ENCODE data around the gene CITED4. TPM values are rescaled to one million over a fixed set of nuclear protein-coding genes. Genes with fewer than 3 reads are reported as not detected.
"Not testable (repeated sequence)": the region's sequence is repeated elsewhere in the genome, so short reads cannot be mapped to it uniquely, and the experiment has no call there.

Gene CITED4, protein sequence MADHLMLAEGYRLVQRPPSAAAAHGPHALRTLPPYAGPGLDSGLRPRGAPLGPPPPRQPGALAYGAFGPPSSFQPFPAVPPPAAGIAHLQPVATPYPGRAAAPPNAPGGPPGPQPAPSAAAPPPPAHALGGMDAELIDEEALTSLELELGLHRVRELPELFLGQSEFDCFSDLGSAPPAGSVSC
- total RNA-seq: 7.9 TPM

DNA sequence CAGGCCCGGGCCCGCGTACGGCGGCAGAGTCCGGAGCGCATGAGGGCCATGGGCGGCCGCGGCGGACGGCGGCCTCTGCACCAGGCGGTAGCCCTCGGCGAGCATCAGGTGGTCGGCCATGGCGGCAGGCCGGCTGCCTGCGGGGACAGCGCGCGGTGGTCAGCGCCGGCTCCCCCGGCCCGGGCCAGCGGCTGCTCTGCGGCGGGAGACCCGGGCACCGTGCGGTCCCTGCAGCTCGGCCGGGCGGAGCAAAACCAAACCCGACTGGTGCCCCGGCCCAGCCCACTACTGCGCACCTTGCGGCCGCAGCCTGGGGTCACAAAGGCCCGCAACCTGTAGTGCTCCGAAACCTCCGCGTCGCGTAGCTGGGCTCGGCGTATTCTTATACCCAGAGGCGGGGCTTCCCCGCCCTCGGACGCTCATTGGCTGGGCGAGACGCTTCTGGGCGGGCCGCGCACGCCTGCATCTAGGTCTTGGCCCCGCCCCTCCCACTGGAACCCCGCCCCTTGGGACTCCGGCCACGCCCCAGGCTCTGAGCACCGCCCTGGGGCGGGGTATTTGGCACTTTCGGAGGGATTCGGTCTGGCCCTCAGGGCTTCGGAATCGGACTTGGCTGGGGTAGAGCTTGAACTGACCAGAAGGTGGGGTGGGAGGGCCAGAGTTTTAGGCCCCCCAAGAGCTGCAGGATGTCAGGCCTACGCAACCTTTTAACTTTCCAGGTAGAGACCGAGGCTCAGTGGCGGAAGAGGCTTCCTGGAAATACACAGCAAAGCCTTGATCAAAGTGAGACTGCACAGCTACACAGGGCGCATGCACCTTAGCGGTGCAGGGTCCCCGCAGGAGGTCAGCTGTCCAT is at the start of gene CITED4:
TSS of gene CITED4 (minus strand) at position 356 of the 856 bp plus-strand sequence. CDS start at position 120, 236 bp downstream.
- DNase-seq: peak; percentile 97

DNA sequence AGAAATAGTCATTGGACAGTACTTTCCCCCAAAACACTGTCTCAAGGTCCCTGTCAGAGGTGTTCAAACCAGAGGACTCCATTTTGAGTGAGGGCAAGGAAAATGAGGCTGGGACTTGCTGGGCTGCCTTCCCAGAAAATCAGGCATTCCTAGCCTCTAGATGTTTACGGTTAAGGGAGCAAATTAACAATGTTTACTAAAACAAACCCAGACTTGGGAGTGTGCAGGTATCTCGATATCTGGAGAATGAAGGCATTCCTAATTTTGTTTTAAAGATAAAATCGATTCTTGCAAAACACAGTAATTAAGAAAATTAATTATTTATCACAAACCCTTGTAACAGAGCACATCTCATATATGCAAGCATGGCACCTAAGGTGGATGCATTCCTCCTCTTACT is 48.9 kb upstream of the CITED4 start:
- no peak for DNase-seq

DNA sequence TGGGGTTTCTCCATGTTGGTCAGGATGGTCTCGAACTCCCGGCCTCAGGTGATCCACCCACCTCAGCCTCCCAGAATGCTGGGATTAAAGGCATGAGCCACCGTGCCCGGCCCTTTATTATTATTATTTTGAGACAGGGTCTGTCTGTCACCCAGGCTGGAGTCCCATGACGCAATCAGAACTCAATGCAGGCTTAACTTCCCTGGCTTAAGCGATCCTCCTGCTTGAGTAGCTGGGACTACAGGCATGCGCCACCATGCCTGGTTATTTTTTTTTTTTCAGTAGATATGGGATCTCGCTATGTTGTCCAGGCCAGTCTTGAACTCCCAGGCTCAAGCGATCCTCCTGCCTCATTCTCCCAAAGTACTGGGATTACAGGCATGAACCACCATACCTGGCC is 47.1 kb upstream of the CITED4 start:
- DNase-seq: no peak

DNA sequence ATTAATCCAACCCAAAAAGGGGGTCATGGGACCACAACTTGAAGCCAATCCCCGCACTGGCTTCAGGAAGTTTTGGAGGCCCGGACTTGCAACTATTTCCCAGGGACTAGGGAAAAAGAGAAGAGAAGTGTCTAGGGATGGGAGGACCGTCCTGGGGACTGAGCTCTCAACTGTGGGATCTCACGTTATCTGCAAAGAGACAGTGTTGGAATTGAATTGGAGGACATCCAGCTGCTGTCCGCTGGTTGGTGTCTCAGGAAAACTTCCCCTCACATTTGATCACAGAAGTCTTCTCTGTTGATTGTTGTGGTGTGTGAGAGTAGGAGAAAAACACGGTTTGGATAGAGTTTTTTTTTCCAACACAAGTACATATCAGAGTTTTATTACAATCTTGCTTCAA is 46.2 kb upstream of the CITED4 start:
- DNase-seq: no peak

DNA sequence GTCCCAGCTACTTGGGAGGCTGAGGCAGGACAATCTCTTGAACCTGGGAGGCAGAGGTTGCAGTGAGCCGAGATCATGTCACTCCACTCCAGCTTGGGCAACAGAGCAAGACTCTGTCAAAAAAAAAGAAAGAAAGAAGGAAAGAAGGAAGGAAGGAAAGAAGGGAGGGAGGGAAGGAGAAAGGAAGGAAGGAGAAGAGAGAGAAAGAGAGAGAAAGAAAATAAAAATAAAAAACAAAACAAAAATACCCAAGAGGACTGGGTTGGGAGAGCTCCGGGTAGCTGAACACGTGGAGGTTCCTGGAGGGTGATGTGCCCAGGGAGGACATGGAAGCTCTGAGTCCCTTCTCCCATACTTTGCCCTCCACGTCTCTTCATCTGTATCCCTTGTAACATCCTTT is 45.7 kb upstream of the CITED4 start:
- no peak for DNase-seq

DNA sequence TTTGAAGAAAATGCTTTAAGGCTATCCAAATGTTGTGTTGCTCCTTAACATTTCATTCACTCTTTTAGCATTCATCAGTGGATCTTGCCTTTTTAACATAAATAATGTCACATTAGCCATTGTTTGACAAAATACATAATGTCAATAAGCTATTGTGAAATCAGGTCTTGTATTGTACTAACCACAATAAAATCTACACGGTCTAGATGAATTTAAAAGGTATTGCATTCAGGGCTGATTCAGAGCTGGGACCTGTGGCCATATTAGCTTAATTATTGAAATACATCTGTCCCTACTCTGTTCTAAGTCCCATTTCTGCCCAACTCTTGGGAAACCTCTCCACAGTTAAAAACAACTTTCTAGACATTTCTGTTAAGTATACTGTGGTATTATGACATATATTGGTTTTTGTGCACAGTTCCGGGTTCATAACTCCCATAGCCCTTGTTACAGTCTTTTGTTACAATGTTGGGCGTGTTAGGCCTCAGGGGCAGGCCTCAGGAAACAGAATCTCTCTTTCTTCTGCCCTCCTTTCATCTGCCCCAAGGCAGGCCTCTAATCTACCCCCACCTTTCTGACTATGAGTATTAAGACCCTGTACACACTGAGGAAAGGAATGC is 44.7 kb upstream of the CITED4 start:
- no peak for DNase-seq

DNA sequence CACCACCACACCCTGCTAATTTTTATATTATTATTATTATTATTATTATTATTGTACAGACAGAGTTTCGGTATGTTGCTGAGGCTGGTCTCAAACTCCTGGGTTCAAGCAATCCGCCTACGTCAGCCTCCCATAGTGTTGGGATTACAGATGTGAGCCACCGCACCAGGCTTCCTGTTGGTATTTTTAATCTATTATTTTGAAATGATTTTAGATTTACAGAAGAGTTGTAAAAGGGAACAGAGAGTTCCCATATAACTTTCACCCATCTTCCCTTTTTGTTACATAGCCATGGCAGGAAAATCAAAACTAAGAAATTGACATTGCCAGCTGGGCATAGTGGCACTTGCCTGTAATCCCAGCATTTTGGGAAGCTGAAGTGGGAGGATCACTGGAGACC is 42.9 kb upstream of the CITED4 start:
- DNase-seq: no peak

DNA sequence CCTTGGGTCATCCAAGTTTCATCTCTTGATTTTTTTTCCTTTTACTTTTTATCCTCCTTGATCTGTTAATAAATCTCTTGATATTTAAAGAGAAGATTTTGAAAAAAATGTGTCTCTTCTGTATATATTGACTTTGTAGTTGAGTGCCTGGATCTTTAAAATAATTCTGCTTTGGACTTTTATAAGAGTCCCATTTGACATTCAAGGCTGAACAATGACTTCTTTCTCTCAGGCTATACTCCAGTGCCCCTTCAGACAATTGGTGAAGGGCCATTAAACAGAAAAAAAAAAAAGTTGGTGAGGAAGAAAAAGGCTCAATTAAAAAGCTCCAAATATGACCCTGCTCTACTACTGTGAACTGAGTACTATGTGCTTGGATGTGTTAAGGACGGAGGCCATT is 40.9 kb upstream of the CITED4 start:
- no peak for DNase-seq

DNA sequence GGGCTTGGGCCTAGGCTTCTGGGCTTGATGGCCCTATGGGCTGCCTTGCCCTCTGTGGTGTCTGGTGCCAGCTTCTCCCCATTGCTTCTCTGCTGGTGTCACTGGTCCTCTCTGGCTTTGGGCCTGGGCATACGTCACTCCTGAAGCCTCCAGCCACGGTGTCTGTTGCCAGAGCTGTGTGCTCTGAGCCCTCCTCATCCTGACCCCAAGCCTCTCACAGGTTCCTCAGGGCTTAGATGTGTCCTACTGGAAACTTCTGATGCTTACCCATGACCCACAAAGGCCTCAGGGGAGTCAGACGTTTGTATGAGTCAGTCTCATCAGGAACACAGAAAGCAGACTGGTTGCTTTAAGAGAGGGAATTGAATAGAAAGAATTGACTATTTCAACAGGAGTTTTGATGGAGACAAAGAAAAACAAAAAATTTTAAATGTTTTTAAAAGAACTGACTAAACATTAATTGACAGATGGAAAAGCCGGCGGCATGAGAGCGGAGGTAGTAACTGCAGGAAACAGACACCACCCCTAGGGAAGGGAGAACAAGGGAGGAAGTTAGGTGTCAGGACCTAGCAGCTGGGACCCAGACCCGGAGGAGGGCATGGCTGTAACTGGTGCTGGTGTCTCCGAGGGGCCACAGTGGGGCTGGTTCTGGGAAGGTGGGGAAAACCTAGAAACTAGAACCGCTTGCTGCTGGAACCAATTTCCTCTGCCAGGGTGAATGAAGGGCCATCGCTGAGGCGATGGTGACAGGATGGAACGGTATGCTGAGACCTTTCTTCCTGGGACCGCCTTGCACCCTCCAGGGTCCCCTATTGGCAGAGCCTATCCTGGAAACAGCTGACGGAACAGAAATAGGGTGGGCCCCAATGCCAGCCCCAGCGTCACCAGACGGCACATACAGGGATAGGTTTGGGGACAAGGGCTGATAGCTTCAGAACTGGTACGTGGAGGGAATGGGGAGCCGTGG is 40.0 kb upstream of the CITED4 start:
- DNase-seq: no peak

DNA sequence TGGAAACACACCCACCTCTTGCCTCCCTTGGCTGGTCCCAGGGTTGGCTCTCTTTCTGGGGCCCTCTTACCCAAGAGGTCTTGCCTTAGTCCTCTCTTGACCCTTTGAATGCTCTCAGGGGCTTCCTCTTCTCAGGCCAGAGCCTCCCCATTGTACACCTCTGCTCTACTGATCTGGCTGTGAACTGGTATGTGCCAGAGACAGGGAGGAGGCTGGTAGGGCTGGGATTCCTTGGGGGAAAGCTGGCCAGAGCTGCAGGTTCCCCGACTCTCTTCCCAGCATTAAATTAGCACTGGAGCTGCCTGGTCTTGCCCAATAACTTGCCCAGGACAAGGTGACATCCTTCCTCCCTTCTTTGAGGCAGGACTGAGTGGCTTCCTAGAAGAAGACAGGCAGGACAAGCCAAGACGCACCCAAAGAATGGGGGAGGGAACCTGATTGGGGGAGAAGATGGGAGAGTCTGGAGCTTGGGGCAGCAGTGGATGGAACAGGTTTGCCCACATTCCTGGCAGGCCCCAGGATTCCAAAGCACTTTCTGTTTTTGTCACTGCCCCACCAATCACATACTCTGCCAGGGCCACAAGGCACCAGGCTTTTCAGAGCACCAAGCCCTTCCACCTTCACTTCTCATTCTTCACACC is 37.2 kb upstream of the CITED4 start:
- peak; percentile 42 for DNase-seq

DNA sequence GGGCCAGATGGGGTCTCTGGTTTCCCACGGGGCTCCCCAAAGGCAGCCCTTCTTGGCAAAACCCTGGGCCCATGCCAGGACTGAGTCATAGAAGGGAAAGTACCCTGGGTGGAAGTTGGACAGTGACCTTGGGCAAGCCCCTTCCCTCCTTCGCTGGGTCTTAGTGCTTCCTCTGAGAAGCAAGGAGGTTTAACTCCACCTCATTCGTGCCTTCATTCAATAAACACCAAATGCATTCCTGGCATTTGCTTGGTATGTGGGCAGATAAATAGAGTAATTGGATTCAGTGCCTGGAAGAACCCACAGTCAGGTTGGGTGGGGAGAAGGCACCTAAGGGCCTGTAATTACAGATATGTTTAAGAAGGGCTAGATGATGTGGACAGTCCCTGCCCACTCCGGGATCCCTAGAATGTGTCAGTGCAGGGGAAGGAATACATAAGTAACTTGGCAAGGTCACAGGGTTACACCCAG is 36.3 kb upstream of the CITED4 start:
- no peak for DNase-seq

DNA sequence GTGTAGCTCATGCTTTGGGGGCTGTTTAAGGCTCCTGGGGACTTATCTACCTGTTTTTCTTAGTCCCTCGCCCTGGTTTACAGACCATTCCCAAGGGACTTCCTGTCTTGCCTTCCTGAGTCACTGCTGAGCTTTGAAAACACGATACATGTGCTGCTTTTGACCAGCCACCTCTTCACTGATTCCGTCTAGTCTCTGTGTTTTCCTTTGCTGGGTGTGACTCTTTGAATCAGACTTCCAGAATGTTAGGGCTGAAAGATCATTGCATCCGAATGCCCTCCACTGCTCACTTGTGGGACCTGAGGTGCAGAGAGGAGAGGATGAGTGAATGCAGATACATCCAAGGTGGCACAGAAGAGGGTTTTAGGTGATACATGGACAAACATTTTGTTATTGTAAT is 35.4 kb upstream of the CITED4 start:
- no peak for DNase-seq

DNA sequence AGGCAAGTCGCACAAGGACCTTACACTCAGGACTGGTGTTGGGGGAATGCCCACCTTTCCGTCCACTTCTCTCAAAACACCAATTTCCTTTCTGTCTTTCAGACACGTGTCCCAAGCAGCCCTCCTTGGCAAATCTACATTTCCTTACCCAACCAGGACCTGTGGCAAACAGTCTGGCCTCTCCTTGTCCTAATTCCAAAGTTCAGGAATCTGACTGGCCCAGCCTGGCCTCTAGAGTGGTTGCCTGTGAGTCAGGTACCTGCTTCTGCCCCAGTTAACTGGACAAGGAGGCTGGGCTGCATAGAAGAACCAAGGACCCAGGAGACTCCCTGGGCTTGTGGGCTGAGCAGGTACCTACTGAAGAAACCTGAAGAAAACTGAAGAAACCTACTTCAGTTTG is 34.3 kb upstream of the CITED4 start:
- DNase-seq: no peak

DNA sequence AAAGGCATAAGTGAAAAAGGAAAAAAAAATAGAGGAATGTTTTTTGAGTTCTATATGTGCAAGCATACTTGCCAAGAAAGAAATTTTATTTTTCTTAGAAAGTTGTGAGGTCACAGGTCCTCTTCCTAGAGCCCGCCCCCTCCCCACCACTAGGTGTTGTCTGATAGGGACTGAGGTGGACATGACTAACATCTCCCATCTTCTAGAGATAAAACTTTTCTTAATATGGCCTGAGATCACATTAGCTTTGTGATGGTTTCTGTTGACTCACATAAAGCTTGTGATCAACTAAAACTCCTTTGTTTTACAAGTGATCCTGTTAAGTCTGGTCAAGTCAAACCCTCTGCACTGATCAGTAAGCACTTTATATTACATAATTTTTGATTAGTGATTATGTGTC is 33.4 kb upstream of the CITED4 start:
- no peak for DNase-seq

DNA sequence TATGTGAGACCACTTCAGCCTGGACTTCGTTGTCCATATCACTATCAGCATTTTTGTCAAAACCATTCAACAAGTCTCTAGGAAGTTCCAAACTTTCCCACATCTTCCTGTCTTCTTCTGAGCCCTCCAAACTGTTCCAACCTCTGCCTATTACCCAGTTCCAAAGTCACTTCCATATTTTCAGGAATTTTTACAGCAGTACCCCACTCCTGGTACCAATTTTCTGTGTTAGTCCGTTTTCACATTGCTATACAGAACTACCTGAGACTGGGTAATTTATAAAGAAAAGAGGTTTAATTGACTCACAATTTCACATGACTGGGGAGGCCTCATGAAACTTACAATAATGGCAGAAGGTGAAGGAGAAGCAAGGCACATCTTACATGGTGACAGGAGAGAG is 32.7 kb upstream of the CITED4 start:
- DNase-seq: not testable (repeated sequence)

DNA sequence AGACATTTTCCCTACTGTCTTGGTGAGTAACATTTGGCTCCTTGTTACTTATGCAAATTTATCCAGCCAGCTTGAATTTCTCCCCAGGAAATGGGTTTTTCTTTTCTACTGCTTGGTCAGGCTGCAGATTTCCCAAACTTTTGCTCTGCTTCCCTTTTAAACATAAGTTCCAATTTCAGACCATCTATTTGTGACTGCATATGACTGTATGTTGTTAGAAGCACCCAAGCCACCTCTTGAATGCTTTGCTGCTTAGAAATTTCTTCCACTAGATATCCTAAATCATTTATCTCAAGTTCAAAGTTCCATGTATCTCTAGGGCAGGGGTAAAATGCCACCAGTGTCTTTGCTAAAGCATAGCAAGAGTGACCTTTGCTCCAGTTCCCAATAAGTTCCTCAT is 32.3 kb upstream of the CITED4 start:
- no peak for DNase-seq

DNA sequence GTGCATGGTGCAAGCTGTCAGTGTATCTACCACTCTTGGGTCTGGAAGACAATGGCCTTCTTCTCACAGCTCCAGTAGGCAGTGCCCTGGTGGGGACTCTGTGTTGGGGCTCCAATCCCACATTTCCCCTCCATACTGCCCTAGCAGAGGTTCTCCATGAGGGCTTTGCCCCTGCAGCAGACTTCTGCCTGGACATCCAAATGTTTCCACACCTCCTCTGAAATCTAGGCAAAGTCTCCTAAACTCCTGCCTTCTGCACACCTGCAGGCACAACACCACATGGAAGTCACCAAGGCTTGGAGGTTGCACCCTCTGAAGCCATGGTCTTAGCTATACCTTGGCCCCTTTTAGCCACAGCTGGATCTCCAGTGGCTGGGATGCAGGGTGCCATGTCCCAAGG is 31.8 kb upstream of the CITED4 start:
- no peak for DNase-seq

DNA sequence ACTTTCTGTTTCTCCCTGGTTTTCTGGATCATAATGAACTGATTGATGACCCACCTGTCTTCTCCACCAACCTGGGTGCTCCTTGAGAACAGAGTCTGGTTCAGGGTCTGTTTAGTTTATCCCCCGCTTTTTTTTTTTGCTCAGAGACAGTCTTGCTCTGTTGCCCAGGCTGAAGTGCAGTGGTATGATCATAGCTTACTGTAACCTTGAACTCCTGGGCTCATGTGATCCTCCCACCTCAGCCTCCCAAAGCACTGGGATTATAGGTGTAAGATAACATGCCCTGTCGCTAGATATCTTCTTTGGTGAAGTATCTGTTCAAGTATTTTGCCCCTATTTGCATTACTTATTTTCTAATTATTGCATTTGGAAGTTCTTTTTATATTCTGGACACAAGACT is 30.2 kb upstream of the CITED4 start:
- DNase-seq: no peak

DNA sequence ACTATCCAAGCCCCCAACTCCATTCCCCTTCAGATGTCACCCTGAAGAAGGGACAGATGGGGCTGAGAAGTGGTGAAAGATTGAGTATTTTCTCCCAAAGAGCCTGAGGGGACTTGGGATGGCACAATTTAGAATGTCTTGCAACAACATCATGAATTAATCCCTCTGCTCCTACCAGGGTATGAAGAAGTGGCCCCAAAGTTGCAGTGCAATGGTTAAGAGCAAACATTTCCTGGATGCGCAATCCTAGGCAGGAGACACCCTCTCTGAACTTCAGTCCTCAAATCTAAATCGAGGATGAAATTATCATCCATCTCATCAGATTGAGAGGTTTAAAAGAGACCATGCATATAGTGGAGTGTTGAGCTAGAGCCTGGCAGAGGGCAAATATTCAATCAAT is 28.6 kb upstream of the CITED4 start:
- DNase-seq: no peak

DNA sequence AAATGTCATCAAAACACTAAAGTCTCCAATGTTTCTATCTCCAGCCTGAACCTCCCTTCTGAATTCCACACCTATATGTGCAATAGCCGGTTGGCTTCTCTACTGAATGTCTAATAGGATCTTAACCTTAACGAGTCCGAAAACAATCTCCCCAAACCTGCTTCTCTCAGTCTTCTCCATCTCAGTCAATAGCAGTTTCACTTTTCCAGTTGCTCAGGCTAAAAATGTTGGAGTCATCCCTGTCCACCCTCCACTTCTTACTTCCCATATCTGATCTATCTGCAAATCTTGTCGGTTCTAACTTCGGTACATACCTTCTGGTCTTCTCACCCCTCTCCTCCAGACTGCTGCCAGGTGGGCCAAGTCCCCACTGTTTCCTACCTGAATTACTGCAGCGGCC is 25.5 kb upstream of the CITED4 start:
- no peak for DNase-seq

DNA sequence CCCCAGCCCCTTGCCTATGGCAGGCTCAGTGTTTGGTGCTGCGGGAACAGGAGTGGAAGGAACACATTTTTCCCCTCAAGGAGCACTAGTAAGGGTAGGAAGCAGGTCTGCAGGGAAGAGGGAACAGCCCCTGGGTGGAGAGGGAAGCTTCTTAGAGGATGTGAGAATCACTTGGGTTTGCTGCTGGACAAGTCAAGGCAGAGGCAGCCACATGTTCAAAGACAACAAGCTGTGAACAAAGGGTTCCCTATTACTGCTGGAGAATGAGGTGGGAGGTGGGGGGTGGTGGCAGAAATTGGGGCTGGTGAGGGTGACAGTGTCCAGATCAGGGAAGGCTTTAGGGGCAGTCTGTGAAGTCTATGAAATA is 24.8 kb upstream of the CITED4 start:
- DNase-seq: no peak
